Measurements from ENCODE around the gene JAG2. TPM values are rescaled to one million over a fixed set of nuclear protein-coding genes. Genes with fewer than 3 reads are reported as not detected.

JAG2 gene
- total RNA-seq, 1 experiment from 2014 or later, result 85.9 TPM

DNA sequence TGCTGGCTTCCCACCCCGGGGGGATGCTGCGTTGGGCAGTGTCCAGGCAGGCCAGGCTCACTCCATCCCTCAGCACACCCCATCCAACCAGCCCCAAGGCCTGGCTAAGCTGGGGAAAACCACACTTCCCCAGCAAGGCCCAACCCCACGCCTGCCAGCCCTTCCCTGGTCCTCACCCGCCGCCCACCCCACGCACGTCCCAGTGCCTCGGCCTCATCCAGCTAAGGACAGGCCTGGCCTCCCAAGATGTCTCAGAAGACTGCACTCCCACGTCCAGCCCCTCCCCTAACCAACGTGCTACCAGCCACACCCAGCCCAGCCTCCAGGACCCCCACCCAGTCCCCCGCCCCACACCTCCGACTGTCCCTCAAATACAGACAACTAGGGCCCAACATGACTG lies 9.8 kb downstream of the JAG2 start:
- ChIA-PET POLR2A (no interaction called here), CTCF (no interaction called here), RAD21 (ENCODE audit: low non-redundant PET in 1 of 2, low total read pairs in 2 of 2, uncharacterized antibody in 2 of 2, unreplicated experiment in 2 of 2) (no interaction called here)
- Histone ChIP-seq H3K4me2 (ENCODE audit: low read length) (no peak overlapping the region), H3K9me2 (ENCODE audit: insufficient read depth) (no peaks in the 10 kb centered on the region), H3K9ac (ENCODE audit: low read length) (no peak overlapping the region), H4K20me1 (ENCODE audit: insufficient read depth) (no peaks in the 10 kb centered on the region), H3K27me3 (ENCODE audit: insufficient read depth, low read length) (no peaks in the 10 kb centered on the region), H2AFZ (ENCODE audit: low read depth, low read length, poor library complexity, severe bottlenecking) (no peak overlapping the region), H3K27ac (ENCODE audit: low read depth, low read length) (no peak overlapping the region), H3K9me3 (ENCODE audit: control insufficient read depth in 1 of 2, insufficient read depth in 1 of 2, low read depth in 1 of 2, low read length in 2 of 2) (no peaks in the 10 kb centered on the region), H3K4me3 (replicated peaks in 1 of 2; ENCODE audit: low read depth in 1 of 2, low read length in 2 of 2) (no peak overlapping the region), H3K4me1 (ENCODE audit: control insufficient read depth in 1 of 2, insufficient read depth in 2 of 2, low read length in 2 of 2) (peaks cover 0 to 9% of the 10 kb centered on the region in 2 experiments; a peak in 1 of 4 replicates), H3K79me2 (ENCODE audit: insufficient read depth, low read length) (peaks cover 58% of the 10 kb centered on the region), H3K36me3 (ENCODE audit: control insufficient read depth in 1 of 2, insufficient read depth in 2 of 2, low read length in 2 of 2) (peaks cover 2 to 5% of the 10 kb centered on the region in 2 experiments; a peak in 1 of 4 replicates)
- DNase-seq (ENCODE audit: low read depth, low spot score) (no peak), ATAC-seq (no peak)
- intact Hi-C loops (cut with micrococcal nuclease), result no loop called here
- TF ChIP-seq POLR2AphosphoS5 (IDR thresholded peaks at IDR 0.05; ENCODE audit: low read depth, low read length) (no peak), EZH2phosphoT487 (IDR thresholded peaks at IDR 0.05; ENCODE audit: borderline replicate concordance) (no peak), POLR2A (IDR thresholded peaks at IDR 0.05; ENCODE audit: borderline replicate concordance, extremely low read depth, insufficient read depth, insufficient read length) (no peak), ELF1 (IDR thresholded peaks at IDR 0.05; ENCODE audit: borderline replicate concordance, low read depth) (no peak), ZNF274 (IDR thresholded peaks at IDR 0.05; ENCODE audit: low read depth, low read length) (no peak), JUND (IDR thresholded peaks at IDR 0.05) (no peak), CEBPB (IDR thresholded peaks at IDR 0.05; ENCODE audit: low read depth) (no peak), CBX3 (IDR thresholded peaks at IDR 0.05; ENCODE audit: low read depth) (no peak), YY1 (IDR thresholded peaks at IDR 0.05; ENCODE audit: extremely low read depth, insufficient replicate concordance, low read depth, low read length) (no peak), SIN3A (IDR thresholded peaks at IDR 0.05; ENCODE audit: low read depth) (no peak)
- TF ChIP-seq, protein P1, sequence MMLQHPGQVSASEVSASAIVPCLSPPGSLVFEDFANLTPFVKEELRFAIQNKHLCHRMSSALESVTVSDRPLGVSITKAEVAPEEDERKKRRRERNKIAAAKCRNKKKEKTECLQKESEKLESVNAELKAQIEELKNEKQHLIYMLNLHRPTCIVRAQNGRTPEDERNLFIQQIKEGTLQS (IDR thresholded peaks at IDR 0.05), result no peak
- TF ChIP-seq, protein P2, sequence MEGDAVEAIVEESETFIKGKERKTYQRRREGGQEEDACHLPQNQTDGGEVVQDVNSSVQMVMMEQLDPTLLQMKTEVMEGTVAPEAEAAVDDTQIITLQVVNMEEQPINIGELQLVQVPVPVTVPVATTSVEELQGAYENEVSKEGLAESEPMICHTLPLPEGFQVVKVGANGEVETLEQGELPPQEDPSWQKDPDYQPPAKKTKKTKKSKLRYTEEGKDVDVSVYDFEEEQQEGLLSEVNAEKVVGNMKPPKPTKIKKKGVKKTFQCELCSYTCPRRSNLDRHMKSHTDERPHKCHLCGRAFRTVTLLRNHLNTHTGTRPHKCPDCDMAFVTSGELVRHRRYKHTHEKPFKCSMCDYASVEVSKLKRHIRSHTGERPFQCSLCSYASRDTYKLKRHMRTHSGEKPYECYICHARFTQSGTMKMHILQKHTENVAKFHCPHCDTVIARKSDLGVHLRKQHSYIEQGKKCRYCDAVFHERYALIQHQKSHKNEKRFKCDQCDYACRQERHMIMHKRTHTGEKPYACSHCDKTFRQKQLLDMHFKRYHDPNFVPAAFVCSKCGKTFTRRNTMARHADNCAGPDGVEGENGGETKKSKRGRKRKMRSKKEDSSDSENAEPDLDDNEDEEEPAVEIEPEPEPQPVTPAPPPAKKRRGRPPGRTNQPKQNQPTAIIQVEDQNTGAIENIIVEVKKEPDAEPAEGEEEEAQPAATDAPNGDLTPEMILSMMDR (IDR thresholded peaks at IDR 0.05 in 2 of 3, conservative IDR thresholded peaks at IDR 0.05 in 1 of 3; ENCODE audit: borderline replicate concordance in 1 of 3, insufficient read depth in 1 of 3, low read depth in 2 of 3, low read length in 2 of 3), result no peak
- TF ChIP-seq, protein P3, sequence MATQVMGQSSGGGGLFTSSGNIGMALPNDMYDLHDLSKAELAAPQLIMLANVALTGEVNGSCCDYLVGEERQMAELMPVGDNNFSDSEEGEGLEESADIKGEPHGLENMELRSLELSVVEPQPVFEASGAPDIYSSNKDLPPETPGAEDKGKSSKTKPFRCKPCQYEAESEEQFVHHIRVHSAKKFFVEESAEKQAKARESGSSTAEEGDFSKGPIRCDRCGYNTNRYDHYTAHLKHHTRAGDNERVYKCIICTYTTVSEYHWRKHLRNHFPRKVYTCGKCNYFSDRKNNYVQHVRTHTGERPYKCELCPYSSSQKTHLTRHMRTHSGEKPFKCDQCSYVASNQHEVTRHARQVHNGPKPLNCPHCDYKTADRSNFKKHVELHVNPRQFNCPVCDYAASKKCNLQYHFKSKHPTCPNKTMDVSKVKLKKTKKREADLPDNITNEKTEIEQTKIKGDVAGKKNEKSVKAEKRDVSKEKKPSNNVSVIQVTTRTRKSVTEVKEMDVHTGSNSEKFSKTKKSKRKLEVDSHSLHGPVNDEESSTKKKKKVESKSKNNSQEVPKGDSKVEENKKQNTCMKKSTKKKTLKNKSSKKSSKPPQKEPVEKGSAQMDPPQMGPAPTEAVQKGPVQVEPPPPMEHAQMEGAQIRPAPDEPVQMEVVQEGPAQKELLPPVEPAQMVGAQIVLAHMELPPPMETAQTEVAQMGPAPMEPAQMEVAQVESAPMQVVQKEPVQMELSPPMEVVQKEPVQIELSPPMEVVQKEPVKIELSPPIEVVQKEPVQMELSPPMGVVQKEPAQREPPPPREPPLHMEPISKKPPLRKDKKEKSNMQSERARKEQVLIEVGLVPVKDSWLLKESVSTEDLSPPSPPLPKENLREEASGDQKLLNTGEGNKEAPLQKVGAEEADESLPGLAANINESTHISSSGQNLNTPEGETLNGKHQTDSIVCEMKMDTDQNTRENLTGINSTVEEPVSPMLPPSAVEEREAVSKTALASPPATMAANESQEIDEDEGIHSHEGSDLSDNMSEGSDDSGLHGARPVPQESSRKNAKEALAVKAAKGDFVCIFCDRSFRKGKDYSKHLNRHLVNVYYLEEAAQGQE (IDR thresholded peaks at IDR 0.05; ENCODE audit: low read depth), result no peak
- no TSS peak for BruUV-seq (replicated peaks)
